Measurements from ENCODE around the gene SMIM31. TPM values are rescaled to one million over a fixed set of nuclear protein-coding genes. Genes with fewer than 3 reads are reported as not detected.

The SMIM31 gene
- total RNA-seq, 2 donors from 2014 or later: 0.78 to 2.6 TPM

Small RNA genes within 50 kb of the gene (small RNA-seq; reads per million reads assigned to genes)
- not detected for gene RNU6-668P

Other genes with a start within 250 kb of the SMIM31 start
- not detected for gene APELA, start 123.0 kb downstream of the SMIM31 start, total RNA-seq
- not detected for gene TRIM61, start 223.5 kb downstream of the SMIM31 start, total RNA-seq